IMR-90 (cell line): ENCODE results near the gene ZNF318. TPM values are rescaled to one million over a fixed set of nuclear protein-coding genes. Genes with fewer than 3 reads are reported as not detected.
"Not testable (repeated sequence)": the region's sequence is repeated elsewhere in the genome, so short reads cannot be mapped to it uniquely, and the experiment has no call there.

Experiments
- ATAC-seq: fragments of 200-7000 bp; cut with Tn5 transposase; 2 replicates; pipeline ENCODE4 v1.9.1; 2020; ENCODE audit warnings: low read depth, mild to moderate bottlenecking, moderate library complexity
- BruUV-seq: library from RNA; stranded (reverse); fragments of 400-500 nt; replicated peaks from 2 replicates; lab custom pipeline; 2021; lab: Mats Ljungman, UMichigan
- CTCF ChIA-PET: fragments of 300-600 bp; formaldehyde crosslinking; extraction: SDS; loops from one replicate; lab custom pipeline; 2021; ENCODE audit warnings: antibody characterized with exemption; lab: Yijun Ruan, JAX
- POLR2A ChIA-PET: fragments of 300-600 bp; sonication (Branson Sonifier 250); formaldehyde crosslinking; loops from one replicate; lab custom pipeline; 2022; ENCODE audit warnings: antibody characterized with exemption; ENCODE audit not compliant: unreplicated experiment; lab: Charles Lee
- DNase-seq: peaks from one replicate; pipeline ENCODE4 v3.0.0; 2013
- H2AFZ ChIP-seq: replicated peaks from 2 replicates; pipeline ENCODE3; 2013; ENCODE audit warnings: low read length, mild to moderate bottlenecking; ENCODE audit not compliant: poor library complexity
- H2AK5ac ChIP-seq: 2 replicates; pipeline ENCODE4 v1.6.1; 2013; ENCODE audit warnings: low read depth, low read length, inconsistent platforms
- H2AK9ac ChIP-seq: replicated peaks from 2 replicates; pipeline ENCODE3; 2013; ENCODE audit warnings: mild to moderate bottlenecking, low read depth, low read length, moderate library complexity; ENCODE audit not compliant: poor library complexity
- H2BK120ac ChIP-seq: 2 replicates; pipeline ENCODE4 v1.6.1; 2013; ENCODE audit warnings: low read depth, low read length, inconsistent platforms
- H2BK15ac ChIP-seq: 3 replicates; pipeline ENCODE4 v1.6.1; 2013; ENCODE audit warnings: low read depth, low read length, inconsistent platforms
- H2BK20ac ChIP-seq: 2 replicates; pipeline ENCODE4 v1.6.1; 2013; ENCODE audit warnings: low read depth, mild to moderate bottlenecking, inconsistent platforms, low read length, moderate library complexity
- H2BK5ac ChIP-seq: 2 replicates; pipeline ENCODE4 v1.6.1; 2013; ENCODE audit warnings: mild to moderate bottlenecking, low read depth, low read length, inconsistent platforms; ENCODE audit not compliant: poor library complexity, severe bottlenecking
- H3K14ac ChIP-seq: replicated peaks from 2 replicates; pipeline ENCODE4 v1.6.1; 2013; ENCODE audit warnings: low read depth, low read length, inconsistent platforms
- H3K18ac ChIP-seq: 2 replicates; pipeline ENCODE4 v1.6.1; 2013; ENCODE audit warnings: low read depth, low read length, control low read depth
- H3K23ac ChIP-seq: 2 replicates; pipeline ENCODE4 v1.6.1; 2013; ENCODE audit warnings: low read depth, low read length, inconsistent platforms
- H3K27ac ChIP-seq: 2 replicates; pipeline ENCODE4 v1.5.1; 2013; ENCODE audit warnings: mild to moderate bottlenecking, control low read depth, low read length; ENCODE audit not compliant: insufficient read depth
- H3K27me3 ChIP-seq: 2 replicates; pipeline ENCODE4 v1.6.1; 2013; ENCODE audit warnings: low read length; ENCODE audit not compliant: control insufficient read depth, insufficient read depth
- H3K36me3 ChIP-seq: 2 replicates; pipeline ENCODE4 v1.6.1; 2013; ENCODE audit warnings: low read length, mixed read lengths; ENCODE audit not compliant: control insufficient read depth, insufficient read depth
- H3K4ac ChIP-seq: 2 replicates; pipeline ENCODE4 v1.6.1; 2013; ENCODE audit warnings: low read depth, low read length, inconsistent platforms
- H3K4me1 ChIP-seq: 2 replicates; pipeline ENCODE4 v1.6.1; 2013; ENCODE audit warnings: low read length, mixed read lengths; ENCODE audit not compliant: control insufficient read depth, insufficient read depth
- H3K4me2 ChIP-seq: 2 replicates; pipeline ENCODE4 v1.6.1; 2013; ENCODE audit warnings: low read depth, mild to moderate bottlenecking, control low read depth, low read length, moderate library complexity
- H3K4me3 ChIP-seq: 2 replicates; pipeline ENCODE4 v1.5.1; 2013; ENCODE audit warnings: low read depth, mild to moderate bottlenecking, control low read depth, low read length, moderate library complexity; ENCODE audit not compliant: insufficient read depth
- H3K56ac ChIP-seq: 2 replicates; pipeline ENCODE4 v1.6.1; 2013; ENCODE audit warnings: low read length, inconsistent platforms; ENCODE audit not compliant: insufficient read depth; ENCODE audit errors: extremely low read depth
- H3K79me1 ChIP-seq, 2 experiments: 2 replicates each; pipeline ENCODE4 v1.6.1; 2013; ENCODE audit warnings: low read length in 2 of 2, inconsistent platforms in 1 of 2, low read depth in 1 of 2
- H3K9ac ChIP-seq: 2 replicates; pipeline ENCODE4 v1.6.1; 2013; ENCODE audit warnings: low read depth, low read length, control low read depth
- H3K9me1 ChIP-seq: 2 replicates; pipeline ENCODE4 v1.6.1; 2013; ENCODE audit warnings: low read length, inconsistent platforms; ENCODE audit not compliant: insufficient read depth
- H3K9me3 ChIP-seq: 2 replicates; pipeline ENCODE4 v1.6.1; 2013; ENCODE audit warnings: low read length; ENCODE audit not compliant: control insufficient read depth, insufficient read depth
- H4K20me1 ChIP-seq: 2 replicates; pipeline ENCODE4 v1.6.1; 2013; ENCODE audit warnings: low read length, inconsistent platforms; ENCODE audit not compliant: insufficient read depth
- H4K5ac ChIP-seq: 2 replicates; pipeline ENCODE4 v1.6.1; 2013; ENCODE audit warnings: mild to moderate bottlenecking, low read depth, low read length, control low read depth
- H4K8ac ChIP-seq, 2 experiments: 2 replicates each; pipeline ENCODE4 v1.6.1; 2013; ENCODE audit warnings: low read depth in 2 of 2, low read length in 2 of 2, control low read depth in 1 of 2, inconsistent platforms in 1 of 2
- H4K91ac ChIP-seq: 2 replicates; pipeline ENCODE4 v1.6.1; 2013; ENCODE audit warnings: low read depth, low read length, inconsistent platforms; ENCODE audit not compliant: insufficient read depth
- WGBS, 2 experiments: methylation state at CpG; one replicate each; pipeline versions ENCODE4 v1.1.5 to v1.1.7; 2013; ENCODE audit warnings: missing lambda C conversion rate in 2 of 2; ENCODE audit not compliant: insufficient read length in 1 of 2; ENCODE audit errors: extremely low coverage in 2 of 2; 5-methylcytosine and 5-hydroxymethylcytosine counted together
- dilution Hi-C: fragments of 300-500 bp; cut with HindIII; formaldehyde crosslinking; loops from one replicate; pipeline ENCODE4 v1.14.3; 2018; ENCODE audit warnings: low sequenced_read_pairs; ENCODE audit not compliant: unreplicated experiment
- in situ Hi-C: fragments of 300-500 bp; cut with MboI; formaldehyde crosslinking; loops from 3 replicates; pipeline ENCODE4 v1.14.3; 2019; ENCODE audit warnings: low sequenced_read_pairs, inconsistent platforms, mixed read lengths
- intact Hi-C: fragments of 100-400 bp; cut with micrococcal nuclease; formaldehyde crosslinking; loops from 2 replicates; pipeline ENCODE4 v1.10.0; 2022
- polyA plus RNA-seq, 3 experiments: library from polyadenylated mRNA; depleted of rRNA; stranded (reverse); fragments of >200 nt; gene quantifications; 2 replicates each; pipeline ENCODE4 v1.2.3, GENCODE V29; 2012; ENCODE audit warnings: low replicate concordance in 1 of 3
- total RNA-seq: library from RNA; depleted of rRNA; stranded (reverse); fragments of >200 nt; gene quantifications from 2 replicates; pipeline ENCODE4 v1.2.3, GENCODE V29; 2012

ZNF318 gene
- total and polyA plus RNA-seq, 2 of the 4 experiments (the other 2 are of a cell fraction): 5.7 to 6.6 TPM

DNA sequence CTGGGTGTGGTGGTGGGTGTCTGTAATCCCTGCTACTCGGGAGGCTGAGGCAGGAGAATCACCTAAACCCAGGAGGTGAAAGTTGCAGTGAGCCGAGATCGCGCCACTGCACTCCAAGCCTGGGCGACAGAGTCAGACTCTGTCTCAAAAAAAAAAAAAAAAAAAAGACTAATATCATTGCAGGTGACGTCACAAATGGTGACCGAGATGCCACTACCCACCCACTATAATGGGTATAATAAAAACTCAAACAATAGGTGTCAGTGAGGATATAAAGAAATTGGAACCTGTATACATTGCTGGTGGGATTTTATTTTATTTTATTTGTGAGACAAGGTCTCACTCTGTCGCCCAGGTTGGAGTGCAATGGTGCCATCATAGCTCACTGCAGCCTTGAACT lies 45.8 kb upstream of the ZNF318 start:
- in situ Hi-C loops, H4K91ac ChIP-seq, H2BK120ac ChIP-seq, H3K56ac ChIP-seq, H2AK9ac ChIP-seq, H4K8ac ChIP-seq, H3K9me1 ChIP-seq, H3K4me3 ChIP-seq, ATAC-seq, H2BK15ac ChIP-seq, POLR2A ChIA-PET, intact Hi-C loops, H2AK5ac ChIP-seq, H4K5ac ChIP-seq, H3K4ac ChIP-seq, H3K23ac ChIP-seq, H3K36me3 ChIP-seq, H2AFZ ChIP-seq, H2BK20ac ChIP-seq, H3K14ac ChIP-seq, H3K4me2 ChIP-seq, H3K4me1 ChIP-seq, H2BK5ac ChIP-seq, dilution Hi-C loops, H3K9ac ChIP-seq, CTCF ChIA-PET, H4K20me1 ChIP-seq, H3K18ac ChIP-seq, H3K9me3 ChIP-seq, H3K79me1 ChIP-seq, DNase-seq, BruUV-seq, H3K27ac ChIP-seq: not testable (repeated sequence)
- WGBS, 2 experiments: no CpG with 5 or more reads among the region's 8 CpGs
- H3K27me3 ChIP-seq: peaks cover 30% of the 10 kb centered on the region
